Nephron (organoid): ENCODE data around the gene OR51B2.
A peak's percentile ranks its signal among the peaks of the same experiment; 100 is the strongest.
"Not testable (repeated sequence)": the region's sequence is repeated elsewhere in the genome, so short reads cannot be mapped to it uniquely, and the experiment has no call there.

Experiments used
- H3K27ac Mint-ChIP-seq, 3 experiments: 2 replicates each; pipeline ENCODE4 v1.8.0; 2020; ENCODE audit warnings: mixed read lengths in 3 of 3, mild to moderate bottlenecking in 2 of 3, moderate library complexity in 1 of 3
- H3K27me3 Mint-ChIP-seq: 2 replicates; pipeline ENCODE4 v1.8.0; 2021; ENCODE audit warnings: low read depth, mild to moderate bottlenecking, moderate library complexity, mixed read lengths
- H3K36me3 Mint-ChIP-seq: 2 replicates; pipeline ENCODE4 v1.8.0; 2020; ENCODE audit warnings: low read depth, mixed read lengths
- H3K4me1 Mint-ChIP-seq: 2 replicates; pipeline ENCODE4 v1.8.0; 2020; ENCODE audit warnings: mixed read lengths
- H3K4me3 Mint-ChIP-seq, 3 experiments: 2 replicates each; pipeline ENCODE4 v1.8.0; 2020; ENCODE audit warnings: mild to moderate bottlenecking in 3 of 3, mixed read lengths in 3 of 3, moderate library complexity in 2 of 3
- H3K9me3 Mint-ChIP-seq: 2 replicates; pipeline ENCODE4 v1.8.0; 2020; ENCODE audit warnings: mixed read lengths
- CTCF ChIP-seq, 3 experiments: fragments of 200-600 bp; sonication (generic); IDR thresholded peaks; one replicate each; pipeline ENCODE4 v1.5.0; 2021; ENCODE audit warnings: antibody characterized with exemption in 3 of 3; ENCODE audit not compliant: unreplicated experiment in 3 of 3

Gene OR51B2

GRCh38 chr11:5324197-5324596 lies at the start of gene OR51B2:
Gene OR51B2 (minus strand): TSS chr11:5324297. CDS start chr11:5324297, 0 bp downstream.
- TF ChIP-seq CTCF (IDR thresholded peaks at IDR 0.05; ENCODE audit: unreplicated experiment in 3 of 3) = no peak
- Mint-ChIP-seq H3K4me1 (no peaks in the 10 kb centered on the region), H3K27ac (no peak within 1 kb of the TSS), H3K27me3 (no peaks in the 10 kb centered on the region), H3K4me3 (no peak within 1 kb of the TSS), H3K9me3 (no peaks in the 10 kb centered on the region), H3K36me3 (no peaks in the 10 kb centered on the region)

- TF ChIP-seq CTCF (IDR thresholded peaks at IDR 0.05; ENCODE audit: unreplicated experiment in 3 of 3) = peak; percentile 15 to 44 (median 28)
- no peaks in the 10 kb centered on the region for H3K4me1 Mint-ChIP-seq
- H3K9me3 Mint-ChIP-seq = peaks cover 11% of the 10 kb centered on the region
- no peak overlapping the region for H3K27ac Mint-ChIP-seq
- no peaks in the 10 kb centered on the region for H3K36me3 Mint-ChIP-seq
- H3K4me3 Mint-ChIP-seq = no peak overlapping the region
- H3K27me3 Mint-ChIP-seq = no peaks in the 10 kb centered on the region
Measured at GRCh38 chr11:5369789-5370188, 45.7 kb upstream of the OR51B2 start.

DNA sequence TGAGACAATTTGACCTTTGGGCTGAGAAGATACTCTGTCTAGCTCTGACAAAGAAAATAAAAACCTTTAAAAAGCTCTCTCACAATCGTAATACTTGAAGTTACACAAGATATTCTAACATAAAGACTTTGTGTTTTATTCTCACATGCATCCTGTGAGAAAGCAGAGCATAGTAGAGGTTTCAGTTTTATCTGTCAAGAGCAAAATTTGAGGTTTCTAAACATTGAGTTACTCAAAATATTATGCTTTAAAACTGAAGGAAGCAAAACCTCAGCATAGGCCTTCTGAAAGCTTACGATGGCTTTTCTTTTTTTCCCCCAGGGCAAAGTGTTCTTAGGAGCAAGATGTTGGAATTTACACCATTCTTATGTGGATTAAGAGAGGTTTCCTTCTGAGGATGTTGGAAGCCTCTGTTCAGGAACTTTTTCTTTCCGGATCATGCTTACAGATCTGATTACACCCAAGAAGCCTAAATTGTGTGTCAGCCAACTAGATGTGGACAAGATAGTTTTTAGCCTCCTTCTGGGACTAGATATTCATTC lies 44.5 kb upstream of the OR51B2 start:
- H3K9me3 Mint-ChIP-seq = peaks cover 7% of the 10 kb centered on the region
- H3K27ac Mint-ChIP-seq = no peak overlapping the region
- no peak overlapping the region for H3K4me3 Mint-ChIP-seq
- H3K36me3 Mint-ChIP-seq = no peaks in the 10 kb centered on the region
- no peak for TF ChIP-seq CTCF (IDR thresholded peaks at IDR 0.05; ENCODE audit: unreplicated experiment in 3 of 3)
- no peaks in the 10 kb centered on the region for H3K4me1 Mint-ChIP-seq
- H3K27me3 Mint-ChIP-seq = no peaks in the 10 kb centered on the region

DNA sequence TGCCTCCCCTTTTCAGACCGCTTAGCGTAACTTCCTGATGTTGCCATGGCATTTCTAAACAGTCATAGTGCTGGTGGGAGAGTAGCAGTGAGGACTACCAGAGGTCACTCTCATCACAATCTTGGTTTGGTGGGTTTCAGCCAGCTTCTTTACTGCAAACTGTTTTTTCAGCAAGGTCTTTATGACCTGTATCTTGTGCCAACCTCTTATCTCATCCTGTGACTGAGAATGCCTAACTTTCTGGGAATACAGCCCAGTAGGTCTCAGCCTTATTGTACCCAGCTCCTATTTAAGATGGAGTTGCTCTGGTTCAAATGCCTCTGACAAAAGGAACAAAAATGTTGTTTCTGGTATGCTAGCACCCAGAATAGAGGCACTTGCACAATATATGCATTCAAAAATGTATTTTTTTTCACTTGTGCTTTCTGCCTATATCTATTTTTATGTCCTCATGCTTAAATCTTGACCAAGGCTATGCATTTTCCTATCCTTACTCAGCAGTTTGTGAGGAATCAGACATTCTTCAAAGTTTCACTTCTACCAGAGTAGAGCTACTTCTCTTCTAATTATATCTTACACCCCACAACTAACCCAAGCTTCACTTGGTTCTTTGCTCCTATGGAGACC lies 43.5 kb upstream of the OR51B2 start:
- H3K4me3 Mint-ChIP-seq = no peak overlapping the region
- no peak overlapping the region for H3K27ac Mint-ChIP-seq
- no peaks in the 10 kb centered on the region for H3K9me3 Mint-ChIP-seq
- no peaks in the 10 kb centered on the region for H3K4me1 Mint-ChIP-seq
- no peak for TF ChIP-seq CTCF (IDR thresholded peaks at IDR 0.05; ENCODE audit: unreplicated experiment in 3 of 3)
- H3K36me3 Mint-ChIP-seq = no peaks in the 10 kb centered on the region
- H3K27me3 Mint-ChIP-seq = no peaks in the 10 kb centered on the region

DNA sequence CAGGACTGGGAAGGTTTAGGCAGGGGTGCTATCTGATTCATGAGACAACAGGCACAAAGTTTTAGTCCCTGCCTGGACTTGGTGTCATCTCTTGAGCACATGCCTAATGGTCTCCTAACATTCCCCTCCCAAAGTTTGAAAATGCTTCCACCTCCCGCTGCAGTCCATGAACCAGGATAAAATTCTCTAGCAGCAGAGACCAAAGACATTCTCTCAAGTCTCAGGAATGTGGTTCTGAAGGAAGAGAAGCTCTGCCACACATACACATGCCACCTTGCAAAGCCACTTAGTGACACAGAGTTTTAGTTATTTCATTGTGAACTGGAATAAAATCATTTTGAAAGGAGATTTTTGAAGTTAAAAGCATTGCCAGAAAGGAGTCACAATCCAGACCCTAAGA lies 42.8 kb upstream of the OR51B2 start:
- TF ChIP-seq CTCF (IDR thresholded peaks at IDR 0.05; ENCODE audit: unreplicated experiment in 3 of 3) = no peak
- H3K9me3 Mint-ChIP-seq = no peaks in the 10 kb centered on the region
- H3K27me3 Mint-ChIP-seq = no peaks in the 10 kb centered on the region
- H3K4me3 Mint-ChIP-seq = no peak overlapping the region
- H3K4me1 Mint-ChIP-seq = no peaks in the 10 kb centered on the region
- H3K27ac Mint-ChIP-seq = no peak overlapping the region
- no peaks in the 10 kb centered on the region for H3K36me3 Mint-ChIP-seq

DNA sequence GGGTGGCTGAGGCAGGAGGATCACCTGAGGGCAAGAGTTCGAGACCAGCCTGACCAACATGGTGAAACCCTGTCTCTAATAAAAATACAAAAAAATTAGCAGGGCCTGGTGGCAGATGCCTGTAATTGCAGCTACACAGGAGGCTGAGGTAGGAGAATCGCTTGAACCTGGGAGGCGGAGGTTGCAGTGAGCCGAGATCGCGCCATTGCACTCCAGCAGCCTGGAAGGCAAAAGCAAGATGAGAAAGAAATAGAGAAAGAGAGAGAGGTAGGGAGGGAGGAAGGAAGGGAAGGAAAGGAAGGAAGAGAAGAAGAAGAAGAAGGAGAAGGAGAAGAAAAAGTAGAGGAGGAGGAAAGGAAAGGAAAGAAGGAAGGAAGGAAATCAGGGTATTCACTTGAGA lies 42.3 kb upstream of the OR51B2 start:
- not testable (repeated sequence) for H3K27ac Mint-ChIP-seq, H3K27me3 Mint-ChIP-seq, H3K9me3 Mint-ChIP-seq, H3K36me3 Mint-ChIP-seq, H3K4me3 Mint-ChIP-seq, H3K4me1 Mint-ChIP-seq
